IPS DF 19.7 (cell line): ENCODE data around the gene GPR22.

Experiments
- DNase-seq: peaks from one replicate; pipeline ENCODE4 v3.0.0-alpha.2; 2013; ENCODE audit warnings: low read depth, low spot score

GPR22 gene

DNA sequence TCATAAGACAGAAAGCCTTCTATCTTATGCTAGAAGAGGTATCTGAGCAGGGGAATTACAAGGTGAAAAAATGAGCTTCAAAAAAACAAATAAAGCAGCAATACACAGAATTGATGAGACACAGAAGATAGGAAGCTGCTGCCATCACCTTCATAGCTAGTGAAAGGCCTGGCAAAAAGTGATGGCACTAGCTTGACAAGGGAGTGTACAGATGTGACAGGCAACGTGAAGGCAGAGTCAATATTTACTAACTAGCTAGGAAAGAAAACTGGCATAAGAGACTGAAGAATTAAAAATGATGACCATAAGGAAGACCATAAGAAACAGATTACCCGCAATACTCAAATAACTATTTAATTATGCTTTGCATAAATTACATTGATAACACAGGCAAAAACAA lies 9.4 kb downstream of the GPR22 start:
- DNase-seq, result no peak

- DNase-seq, result no peak
Observed at GRCh38 chr7:107480932-107481331, 11.1 kb downstream of the GPR22 start.

GRCh38 chr7:107482571-107482970 lies 12.7 kb downstream of the GPR22 start:
- no peak for DNase-seq

GRCh38 chr7:107486041-107486440 lies 16.2 kb downstream of the GPR22 start:
- DNase-seq, result no peak

DNA sequence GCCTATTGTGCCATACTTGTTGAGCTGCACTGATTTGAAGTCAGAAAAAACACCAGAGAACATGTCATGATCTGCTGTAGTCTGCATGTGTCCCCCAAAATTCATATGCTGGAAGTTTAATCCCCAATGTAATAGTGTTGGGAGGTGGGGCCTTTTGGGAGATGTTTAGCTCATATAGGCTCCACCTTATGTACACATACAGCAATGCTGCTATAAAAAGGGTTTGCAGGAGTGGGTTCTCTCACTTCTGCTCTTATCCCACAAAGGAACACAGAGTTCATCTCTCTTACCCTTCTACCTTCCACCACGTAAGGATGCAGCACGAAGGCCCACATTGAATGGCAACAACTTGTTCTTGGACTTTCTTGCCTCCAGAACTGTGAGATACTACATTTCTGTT lies 23.0 kb downstream of the GPR22 start:
- DNase-seq, result no peak

DNA sequence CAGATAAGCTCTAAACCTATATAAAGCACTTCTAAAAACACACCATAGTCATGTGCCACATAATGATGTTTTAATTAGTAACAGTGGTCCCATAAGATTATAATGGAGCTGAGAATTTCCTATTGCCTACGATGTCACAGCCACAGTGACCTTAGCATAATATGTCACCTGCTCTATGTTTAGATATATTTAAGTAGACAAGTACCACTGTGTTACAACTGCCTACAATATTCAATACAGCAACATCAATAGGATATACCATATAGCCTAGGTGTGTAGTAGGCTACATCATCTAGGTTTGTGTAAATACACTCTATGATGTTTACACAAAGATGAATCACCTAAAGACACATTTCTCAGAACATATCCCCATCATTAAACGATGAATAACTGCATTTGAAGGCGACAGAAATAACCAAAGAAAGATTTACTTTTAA lies 24.5 kb downstream of the GPR22 start:
- no peak for DNase-seq

GRCh38 chr7:107494884-107495283 lies 25.0 kb downstream of the GPR22 start:
- no peak for DNase-seq

- no peak for DNase-seq
Observed at GRCh38 chr7:107495516-107495915, 25.7 kb downstream of the GPR22 start.

GRCh38 chr7:107499731-107500130 lies 29.9 kb downstream of the GPR22 start:
- DNase-seq, result no peak

DNA sequence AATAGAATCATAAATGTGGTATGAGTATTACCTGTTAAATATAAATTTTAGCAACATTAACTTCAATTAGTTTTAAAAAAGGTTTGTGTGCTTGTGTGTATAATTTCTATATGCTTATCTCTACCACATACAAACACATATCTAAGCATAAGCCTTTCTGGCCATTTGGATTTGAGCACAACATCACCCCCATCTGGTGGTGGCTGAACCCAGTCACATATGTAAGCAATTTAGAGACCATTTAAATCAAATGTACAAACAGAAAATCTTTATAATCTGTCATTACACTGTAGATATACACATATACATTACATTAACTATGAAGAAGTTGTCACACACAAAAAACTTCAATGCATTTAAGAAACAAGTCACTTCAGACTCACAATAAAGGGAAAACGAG lies 31.7 kb downstream of the GPR22 start:
- DNase-seq, result no peak

DNA sequence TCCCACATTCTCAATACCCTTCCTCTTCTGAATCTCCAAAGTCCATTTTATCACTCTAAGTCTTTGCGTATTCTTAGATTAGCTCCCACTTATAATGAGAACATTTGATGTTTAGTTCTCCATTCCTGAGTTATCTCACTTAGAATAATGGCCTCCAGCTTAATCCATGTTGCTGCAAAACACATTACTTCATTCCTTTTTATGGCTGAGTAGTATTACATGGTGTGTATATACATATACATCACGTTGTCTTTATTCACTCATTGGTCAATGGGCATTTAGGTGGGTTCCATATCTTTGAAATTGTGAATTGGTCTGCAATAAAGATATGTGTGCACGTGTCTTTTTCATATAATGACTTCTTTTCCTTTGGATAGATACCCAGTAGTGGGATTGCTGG lies 32.3 kb downstream of the GPR22 start:
- DNase-seq, result no peak

DNA sequence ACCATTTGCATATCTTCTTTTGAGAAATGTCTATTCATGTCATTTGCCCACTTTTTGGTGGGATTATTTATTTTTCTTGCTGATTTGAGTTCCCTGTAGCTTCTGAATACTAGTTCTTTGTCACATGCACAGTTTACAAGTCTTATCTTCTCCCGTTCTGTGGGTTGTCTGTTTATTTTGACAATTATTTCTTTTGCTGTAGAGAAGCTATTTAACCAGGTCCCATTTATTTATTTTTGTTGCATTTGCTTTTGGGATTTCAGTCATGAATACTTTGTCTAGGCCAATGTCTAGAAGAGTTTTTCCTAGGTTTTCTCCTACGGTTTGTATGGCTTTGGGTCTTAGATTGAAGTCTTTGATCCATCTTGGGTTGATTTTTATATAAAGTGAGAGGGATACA lies 32.9 kb downstream of the GPR22 start:
- DNase-seq, result no peak

GRCh38 chr7:107503687-107504086 lies 33.8 kb downstream of the GPR22 start:
- no peak for DNase-seq

GRCh38 chr7:107505362-107505761 lies 35.5 kb downstream of the GPR22 start:
- no peak for DNase-seq

GRCh38 chr7:107505997-107506673 lies 36.3 kb downstream of the GPR22 start:
- no peak for DNase-seq

GRCh38 chr7:107506674-107507339 lies 37.0 kb downstream of the GPR22 start:
- no peak for DNase-seq
